IMR-90 (cell line): ENCODE measurements around the gene CDS1. TPM values are rescaled to one million over a fixed set of nuclear protein-coding genes. Genes with fewer than 3 reads are reported as not detected.
A peak's percentile ranks its signal among the peaks of the same experiment; 100 is the strongest.

Source experiments
- ATAC-seq: fragments of 200-7000 bp; cut with Tn5 transposase; 2 replicates; pipeline ENCODE4 v1.9.1; 2020; ENCODE audit warnings: low read depth, mild to moderate bottlenecking, moderate library complexity
- BruUV-seq: library from RNA; stranded (reverse); fragments of 400-500 nt; replicated peaks from 2 replicates; lab custom pipeline; 2021; lab: Mats Ljungman, UMichigan
- CTCF ChIA-PET: fragments of 300-600 bp; formaldehyde crosslinking; extraction: SDS; loops from one replicate; lab custom pipeline; 2021; ENCODE audit warnings: antibody characterized with exemption; lab: Yijun Ruan, JAX
- POLR2A ChIA-PET: fragments of 300-600 bp; sonication (Branson Sonifier 250); formaldehyde crosslinking; loops from one replicate; lab custom pipeline; 2022; ENCODE audit warnings: antibody characterized with exemption; ENCODE audit not compliant: unreplicated experiment; lab: Charles Lee
- DNase-seq: peaks from one replicate; pipeline ENCODE4 v3.0.0; 2013
- H2AFZ ChIP-seq: replicated peaks from 2 replicates; pipeline ENCODE3; 2013; ENCODE audit warnings: low read length, mild to moderate bottlenecking; ENCODE audit not compliant: poor library complexity
- H2AK5ac ChIP-seq: 2 replicates; pipeline ENCODE4 v1.6.1; 2013; ENCODE audit warnings: low read depth, low read length, inconsistent platforms
- H2AK9ac ChIP-seq: replicated peaks from 2 replicates; pipeline ENCODE3; 2013; ENCODE audit warnings: mild to moderate bottlenecking, low read depth, low read length, moderate library complexity; ENCODE audit not compliant: poor library complexity
- H2BK120ac ChIP-seq: 2 replicates; pipeline ENCODE4 v1.6.1; 2013; ENCODE audit warnings: low read depth, low read length, inconsistent platforms
- H2BK15ac ChIP-seq: 3 replicates; pipeline ENCODE4 v1.6.1; 2013; ENCODE audit warnings: low read depth, low read length, inconsistent platforms
- H2BK20ac ChIP-seq: 2 replicates; pipeline ENCODE4 v1.6.1; 2013; ENCODE audit warnings: low read depth, mild to moderate bottlenecking, inconsistent platforms, low read length, moderate library complexity
- H2BK5ac ChIP-seq: 2 replicates; pipeline ENCODE4 v1.6.1; 2013; ENCODE audit warnings: mild to moderate bottlenecking, low read depth, low read length, inconsistent platforms; ENCODE audit not compliant: poor library complexity, severe bottlenecking
- H3K14ac ChIP-seq: replicated peaks from 2 replicates; pipeline ENCODE4 v1.6.1; 2013; ENCODE audit warnings: low read depth, low read length, inconsistent platforms
- H3K18ac ChIP-seq: 2 replicates; pipeline ENCODE4 v1.6.1; 2013; ENCODE audit warnings: low read depth, low read length, control low read depth
- H3K23ac ChIP-seq: 2 replicates; pipeline ENCODE4 v1.6.1; 2013; ENCODE audit warnings: low read depth, low read length, inconsistent platforms
- H3K27ac ChIP-seq: 2 replicates; pipeline ENCODE4 v1.5.1; 2013; ENCODE audit warnings: mild to moderate bottlenecking, control low read depth, low read length; ENCODE audit not compliant: insufficient read depth
- H3K27me3 ChIP-seq: 2 replicates; pipeline ENCODE4 v1.6.1; 2013; ENCODE audit warnings: low read length; ENCODE audit not compliant: control insufficient read depth, insufficient read depth
- H3K36me3 ChIP-seq: 2 replicates; pipeline ENCODE4 v1.6.1; 2013; ENCODE audit warnings: low read length, mixed read lengths; ENCODE audit not compliant: control insufficient read depth, insufficient read depth
- H3K4ac ChIP-seq: 2 replicates; pipeline ENCODE4 v1.6.1; 2013; ENCODE audit warnings: low read depth, low read length, inconsistent platforms
- H3K4me1 ChIP-seq: 2 replicates; pipeline ENCODE4 v1.6.1; 2013; ENCODE audit warnings: low read length, mixed read lengths; ENCODE audit not compliant: control insufficient read depth, insufficient read depth
- H3K4me2 ChIP-seq: 2 replicates; pipeline ENCODE4 v1.6.1; 2013; ENCODE audit warnings: low read depth, mild to moderate bottlenecking, control low read depth, low read length, moderate library complexity
- H3K4me3 ChIP-seq: 2 replicates; pipeline ENCODE4 v1.5.1; 2013; ENCODE audit warnings: low read depth, mild to moderate bottlenecking, control low read depth, low read length, moderate library complexity; ENCODE audit not compliant: insufficient read depth
- H3K56ac ChIP-seq: 2 replicates; pipeline ENCODE4 v1.6.1; 2013; ENCODE audit warnings: low read length, inconsistent platforms; ENCODE audit not compliant: insufficient read depth; ENCODE audit errors: extremely low read depth
- H3K79me1 ChIP-seq, 2 experiments: 2 replicates each; pipeline ENCODE4 v1.6.1; 2013; ENCODE audit warnings: low read length in 2 of 2, inconsistent platforms in 1 of 2, low read depth in 1 of 2
- H3K9ac ChIP-seq: 2 replicates; pipeline ENCODE4 v1.6.1; 2013; ENCODE audit warnings: low read depth, low read length, control low read depth
- H3K9me1 ChIP-seq: 2 replicates; pipeline ENCODE4 v1.6.1; 2013; ENCODE audit warnings: low read length, inconsistent platforms; ENCODE audit not compliant: insufficient read depth
- H3K9me3 ChIP-seq: 2 replicates; pipeline ENCODE4 v1.6.1; 2013; ENCODE audit warnings: low read length; ENCODE audit not compliant: control insufficient read depth, insufficient read depth
- H4K20me1 ChIP-seq: 2 replicates; pipeline ENCODE4 v1.6.1; 2013; ENCODE audit warnings: low read length, inconsistent platforms; ENCODE audit not compliant: insufficient read depth
- H4K5ac ChIP-seq: 2 replicates; pipeline ENCODE4 v1.6.1; 2013; ENCODE audit warnings: mild to moderate bottlenecking, low read depth, low read length, control low read depth
- H4K8ac ChIP-seq, 2 experiments: 2 replicates each; pipeline ENCODE4 v1.6.1; 2013; ENCODE audit warnings: low read depth in 2 of 2, low read length in 2 of 2, control low read depth in 1 of 2, inconsistent platforms in 1 of 2
- H4K91ac ChIP-seq: 2 replicates; pipeline ENCODE4 v1.6.1; 2013; ENCODE audit warnings: low read depth, low read length, inconsistent platforms; ENCODE audit not compliant: insufficient read depth
- CHD1 ChIP-seq: IDR thresholded peaks from 2 replicates; pipeline ENCODE4 v1.6.1; 2012; ENCODE audit warnings: low read depth, low read length, improper control_type of control experiment
- MAFK ChIP-seq: IDR thresholded peaks from 2 replicates; pipeline ENCODE4 v1.6.1; 2012; ENCODE audit warnings: low read depth, low read length, improper control_type of control experiment
- RFX5 ChIP-seq: IDR thresholded peaks from 2 replicates; pipeline ENCODE4 v1.8.0; 2012; ENCODE audit warnings: low read depth, mild to moderate bottlenecking, low read length, moderate library complexity
- WGBS, 2 experiments: methylation state at CpG; one replicate each; pipeline versions ENCODE4 v1.1.5 to v1.1.7; 2013; ENCODE audit warnings: missing lambda C conversion rate in 2 of 2; ENCODE audit not compliant: insufficient read length in 1 of 2; ENCODE audit errors: extremely low coverage in 2 of 2; 5-methylcytosine and 5-hydroxymethylcytosine counted together
- dilution Hi-C: fragments of 300-500 bp; cut with HindIII; formaldehyde crosslinking; loops from one replicate; pipeline ENCODE4 v1.14.3; 2018; ENCODE audit warnings: low sequenced_read_pairs; ENCODE audit not compliant: unreplicated experiment
- in situ Hi-C: fragments of 300-500 bp; cut with MboI; formaldehyde crosslinking; loops from 3 replicates; pipeline ENCODE4 v1.14.3; 2019; ENCODE audit warnings: low sequenced_read_pairs, inconsistent platforms, mixed read lengths
- intact Hi-C: fragments of 100-400 bp; cut with micrococcal nuclease; formaldehyde crosslinking; loops from 2 replicates; pipeline ENCODE4 v1.10.0; 2022
- polyA plus RNA-seq, 3 experiments: library from polyadenylated mRNA; depleted of rRNA; stranded (reverse); fragments of >200 nt; gene quantifications; 2 replicates each; pipeline ENCODE4 v1.2.3, GENCODE V29; 2012; ENCODE audit warnings: low replicate concordance in 1 of 3
- total RNA-seq: library from RNA; depleted of rRNA; stranded (reverse); fragments of >200 nt; gene quantifications from 2 replicates; pipeline ENCODE4 v1.2.3, GENCODE V29; 2012

The CDS1 gene
- total and polyA plus RNA-seq, 2 of the 4 experiments (the other 2 are of a cell fraction), result under 0.01 to 0.02 TPM

GRCh38 chr4:84631573-84631972 lies 48.6 kb downstream of the CDS1 start:
- no peak overlapping the region for H3K18ac ChIP-seq
- no peaks in the 10 kb centered on the region for H3K9me3 ChIP-seq
- no peaks in the 10 kb centered on the region for H3K79me1 ChIP-seq
- H3K9ac ChIP-seq, result no peak overlapping the region
- POLR2A ChIA-PET, result no interaction called here
- H3K4me1 ChIP-seq, result no peaks in the 10 kb centered on the region; the same call in 1 of the 2 replicates
- H3K23ac ChIP-seq, result no peak overlapping the region
- no peak overlapping the region for H4K91ac ChIP-seq
- no peak overlapping the region for H2AK9ac ChIP-seq
- H2AFZ ChIP-seq, result no peak overlapping the region
- H3K14ac ChIP-seq, result no peak overlapping the region
- CTCF ChIA-PET, result no interaction called here
- in situ Hi-C loops, result no loop called here
- H3K56ac ChIP-seq, result no peak overlapping the region
- H2BK15ac ChIP-seq, result no peak overlapping the region
- no CpG with 5 or more reads among the region's 3 CpGs for WGBS, 2 experiments
- TF ChIP-seq MAFK (no peak), CHD1 (no peak), RFX5 (no peak)
- H2BK20ac ChIP-seq, result no peak overlapping the region
- H3K36me3 ChIP-seq, result no peaks in the 10 kb centered on the region
- DNase-seq (no peak), ATAC-seq (peak; percentile 71)
- H3K27me3 ChIP-seq, result no peaks in the 10 kb centered on the region
- no peak overlapping the region for H2BK120ac ChIP-seq
- H3K9me1 ChIP-seq, result no peaks in the 10 kb centered on the region
- dilution Hi-C loops, result no loop called here
- H4K5ac ChIP-seq, result no peak overlapping the region
- H3K27ac ChIP-seq, result no peak overlapping the region
- intact Hi-C loops, result no loop called here
- H3K4ac ChIP-seq, result no peak overlapping the region
- H3K4me2 ChIP-seq, result peak overlapping the region; percentile 40; the same call in 1 of the 2 replicates
- no peak overlapping the region for H2AK5ac ChIP-seq
- no peaks in the 10 kb centered on the region for H4K20me1 ChIP-seq
- no peak overlapping the region for H3K4me3 ChIP-seq
- no TSS peak for BruUV-seq
- no peak overlapping the region for H2BK5ac ChIP-seq
- no peak overlapping the region for H4K8ac ChIP-seq
